PFSK-1 (cell line): ENCODE measurements around the gene XCL2.

ENCODE experiments used
- FOXP2 ChIP-seq: optimal IDR thresholded peaks from 2 replicates; pipeline ENCODE3; 2011; ENCODE audit warnings: borderline replicate concordance, control low read depth, inconsistent platforms; ENCODE audit not compliant: insufficient read depth; ENCODE audit errors: extremely low read length, extremely low read depth
- POLR2AphosphoS5 ChIP-seq: IDR thresholded peaks from 2 replicates; pipeline ENCODE4 v1.6.1; 2012; ENCODE audit warnings: low read depth, mild to moderate bottlenecking, control low read depth, low read length, moderate library complexity
- SIN3A ChIP-seq: IDR thresholded peaks from 2 replicates; pipeline ENCODE4 v1.6.1; 2012; ENCODE audit warnings: mild to moderate bottlenecking, low read length, moderate library complexity, borderline replicate concordance; ENCODE audit not compliant: insufficient read depth
- TAF1 ChIP-seq: IDR thresholded peaks from 2 replicates; pipeline ENCODE4 v1.6.1; 2012; ENCODE audit warnings: low read length, control low read depth, borderline replicate concordance; ENCODE audit not compliant: insufficient read depth
- TF ChIP-seq, protein P1 (sequence below), 2 experiments: IDR thresholded peaks; 2 replicates each; pipeline versions ENCODE4 v1.6.1 to v1.8.0; 2011 to 2012; ENCODE audit warnings: low read depth in 2 of 2, low read length in 2 of 2, control low read depth in 1 of 2, inconsistent platforms in 1 of 2, mild to moderate bottlenecking in 1 of 2, moderate library complexity in 1 of 2; ENCODE audit not compliant: insufficient read depth in 1 of 2

DNA sequence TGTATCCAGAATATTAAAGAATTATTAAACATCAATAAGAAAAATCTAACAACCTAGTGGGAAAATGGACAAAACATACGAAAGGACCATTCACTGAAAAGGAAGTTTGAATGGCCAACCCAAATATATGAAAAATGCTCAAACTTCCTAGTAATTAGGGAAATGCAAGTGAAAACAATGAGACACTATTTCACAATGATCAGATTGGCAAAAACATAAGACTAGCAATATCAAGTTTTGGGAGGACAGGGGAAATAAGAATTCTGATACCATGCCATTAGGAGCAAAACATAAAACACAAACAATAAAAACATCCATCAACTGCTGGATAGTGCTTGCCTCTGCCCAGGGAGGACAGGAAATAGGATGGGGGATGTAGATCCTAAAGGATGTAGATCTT lies 14.3 kb downstream of the XCL2 start:
- TF ChIP-seq POLR2AphosphoS5 (no peak), TAF1 (no peak), SIN3A (no peak), FOXP2 (no peak)
- TF ChIP-seq, protein P1, sequence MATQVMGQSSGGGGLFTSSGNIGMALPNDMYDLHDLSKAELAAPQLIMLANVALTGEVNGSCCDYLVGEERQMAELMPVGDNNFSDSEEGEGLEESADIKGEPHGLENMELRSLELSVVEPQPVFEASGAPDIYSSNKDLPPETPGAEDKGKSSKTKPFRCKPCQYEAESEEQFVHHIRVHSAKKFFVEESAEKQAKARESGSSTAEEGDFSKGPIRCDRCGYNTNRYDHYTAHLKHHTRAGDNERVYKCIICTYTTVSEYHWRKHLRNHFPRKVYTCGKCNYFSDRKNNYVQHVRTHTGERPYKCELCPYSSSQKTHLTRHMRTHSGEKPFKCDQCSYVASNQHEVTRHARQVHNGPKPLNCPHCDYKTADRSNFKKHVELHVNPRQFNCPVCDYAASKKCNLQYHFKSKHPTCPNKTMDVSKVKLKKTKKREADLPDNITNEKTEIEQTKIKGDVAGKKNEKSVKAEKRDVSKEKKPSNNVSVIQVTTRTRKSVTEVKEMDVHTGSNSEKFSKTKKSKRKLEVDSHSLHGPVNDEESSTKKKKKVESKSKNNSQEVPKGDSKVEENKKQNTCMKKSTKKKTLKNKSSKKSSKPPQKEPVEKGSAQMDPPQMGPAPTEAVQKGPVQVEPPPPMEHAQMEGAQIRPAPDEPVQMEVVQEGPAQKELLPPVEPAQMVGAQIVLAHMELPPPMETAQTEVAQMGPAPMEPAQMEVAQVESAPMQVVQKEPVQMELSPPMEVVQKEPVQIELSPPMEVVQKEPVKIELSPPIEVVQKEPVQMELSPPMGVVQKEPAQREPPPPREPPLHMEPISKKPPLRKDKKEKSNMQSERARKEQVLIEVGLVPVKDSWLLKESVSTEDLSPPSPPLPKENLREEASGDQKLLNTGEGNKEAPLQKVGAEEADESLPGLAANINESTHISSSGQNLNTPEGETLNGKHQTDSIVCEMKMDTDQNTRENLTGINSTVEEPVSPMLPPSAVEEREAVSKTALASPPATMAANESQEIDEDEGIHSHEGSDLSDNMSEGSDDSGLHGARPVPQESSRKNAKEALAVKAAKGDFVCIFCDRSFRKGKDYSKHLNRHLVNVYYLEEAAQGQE (IDR thresholded peaks at IDR 0.05; ENCODE audit: insufficient read depth in 1 of 2, low read depth in 2 of 2, low read length in 2 of 2), result no peak
